Erythroblast (primary cell): ENCODE results near the gene FKBP8.

Experiments used
- GATA1 ChIP-seq: IDR thresholded peaks from 2 replicates; pipeline ENCODE4 v1.6.1; 2011; ENCODE audit warnings: low read depth, mild to moderate bottlenecking, control low read depth, low read length, moderate library complexity
- POLR2A ChIP-seq: IDR thresholded peaks from 2 replicates; pipeline ENCODE4 v1.6.1; 2011; ENCODE audit warnings: mild to moderate bottlenecking, low read length

DNA sequence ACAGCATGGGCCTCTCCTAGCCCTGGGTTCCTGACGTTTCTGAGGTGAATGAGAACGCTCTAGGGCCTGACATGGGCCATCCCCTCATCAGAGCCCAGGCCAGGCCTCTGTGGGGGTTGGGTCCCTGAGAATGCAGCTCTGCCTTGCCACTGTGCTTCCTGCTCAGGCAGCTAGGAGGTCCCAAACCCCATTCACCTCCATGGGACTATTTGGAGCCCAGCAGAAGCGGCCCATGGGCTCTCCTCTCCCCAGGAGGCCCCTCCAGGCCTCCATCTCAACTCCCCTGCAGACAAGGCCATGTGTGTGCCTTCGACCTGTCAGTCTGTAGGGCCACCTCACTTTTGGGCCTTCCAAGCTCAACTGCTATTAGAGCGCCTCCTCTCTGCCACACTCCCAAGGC, 58.4 kb downstream of the FKBP8 start:
- no peak for TF ChIP-seq POLR2A
- no peak for TF ChIP-seq GATA1
